Tibial nerve (tissue), 4 donors: ENCODE measurements around the gene KIF26A.

Experiments
- CTCF ChIP-seq, 5 experiments: fragments of 200-600 bp in 3 of 5; fragments of 450-650 bp in 2 of 5; sonication (generic) in 3 of 5; IDR thresholded peaks; one replicate each; pipeline ENCODE4 v1.5.1; 2016 to 2019; ENCODE audit warnings: antibody characterized with exemption in 5 of 5, mild to moderate bottlenecking in 3 of 5, moderate library complexity in 2 of 5
- EP300 ChIP-seq, 2 donors: sonication (generic); formaldehyde crosslinking; IDR thresholded peaks; one replicate each; pipeline ENCODE4 v1.6.1; 2017; ENCODE audit warnings: antibody characterized with exemption in 2 of 2, mild to moderate bottlenecking in 1 of 2
- POLR2A ChIP-seq, 2 donors: fragments of 450-650 bp; IDR thresholded peaks; one replicate each; pipeline ENCODE4 v1.6.1; 2017; ENCODE audit warnings: antibody characterized with exemption in 2 of 2, mild to moderate bottlenecking in 2 of 2, moderate library complexity in 2 of 2

- TF ChIP-seq POLR2A (IDR thresholded peaks at IDR 0.05) (no peak), EP300 (IDR thresholded peaks at IDR 0.05) (no peak), CTCF (IDR thresholded peaks at IDR 0.05) (no peak)
These were observed 71.8 kb downstream of the KIF26A start for GRCh38 chr14:104209985-104210816.
